ENCODE results near the gene FEM1B. TPM values are rescaled to one million over a fixed set of nuclear protein-coding genes. Genes with fewer than 3 reads are reported as not detected.

FEM1B gene
- total RNA-seq, 1 donor from 2014 or later, result 21.5 TPM

DNA sequence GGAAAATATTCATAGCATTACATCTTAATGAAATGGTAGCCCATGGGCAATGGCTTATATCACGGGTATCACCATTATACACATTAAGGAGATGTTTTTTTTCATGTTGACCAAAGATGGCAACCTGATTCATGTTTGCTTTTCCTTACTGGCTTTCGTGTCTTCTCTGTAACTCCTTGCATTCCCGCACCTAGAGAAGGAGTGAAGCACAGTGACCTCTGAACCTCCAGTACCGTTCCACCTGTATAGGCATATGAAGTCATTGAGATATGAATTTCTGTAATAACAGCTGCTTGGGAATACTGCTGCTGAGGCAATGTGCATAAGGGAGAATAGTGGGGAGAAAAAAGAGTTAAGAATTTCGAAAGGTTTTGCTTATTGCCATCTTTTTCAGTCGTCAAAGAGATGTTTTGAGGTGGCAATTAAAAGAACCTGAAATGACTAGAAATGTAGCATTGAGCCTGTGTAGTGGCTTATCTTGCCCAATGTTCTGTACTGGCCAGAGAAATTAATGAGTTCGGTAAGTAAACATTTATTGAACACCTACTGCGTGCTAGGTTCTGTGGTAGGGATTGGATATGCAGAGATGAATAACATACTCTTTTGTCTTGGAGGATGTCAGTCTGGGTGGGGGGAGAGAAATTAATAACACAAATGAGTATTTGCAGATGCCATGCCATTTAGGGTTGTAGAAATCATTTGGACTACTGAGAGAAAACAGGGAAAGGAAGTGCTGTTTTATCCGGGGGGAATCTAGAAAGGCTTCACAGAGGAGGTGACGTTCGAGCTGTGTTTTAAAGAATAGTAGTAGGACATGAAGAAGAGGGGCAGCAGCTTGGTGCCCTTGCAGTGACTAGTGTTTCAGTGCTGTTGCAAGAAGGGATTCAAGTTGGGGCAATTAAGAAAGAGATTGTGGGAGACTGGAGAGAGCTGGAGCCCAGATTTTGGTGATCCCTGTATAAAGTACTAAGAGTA lies 2.5 kb downstream of the FEM1B start:
- no peak for ATAC-seq
- no peak for DNase-seq (ENCODE audit: low spot score)

GRCh38 chr15:68281008-68281407 lies 3.5 kb downstream of the FEM1B start:
- DNase-seq (ENCODE audit: low spot score), result no peak
- no peak for ATAC-seq

DNA sequence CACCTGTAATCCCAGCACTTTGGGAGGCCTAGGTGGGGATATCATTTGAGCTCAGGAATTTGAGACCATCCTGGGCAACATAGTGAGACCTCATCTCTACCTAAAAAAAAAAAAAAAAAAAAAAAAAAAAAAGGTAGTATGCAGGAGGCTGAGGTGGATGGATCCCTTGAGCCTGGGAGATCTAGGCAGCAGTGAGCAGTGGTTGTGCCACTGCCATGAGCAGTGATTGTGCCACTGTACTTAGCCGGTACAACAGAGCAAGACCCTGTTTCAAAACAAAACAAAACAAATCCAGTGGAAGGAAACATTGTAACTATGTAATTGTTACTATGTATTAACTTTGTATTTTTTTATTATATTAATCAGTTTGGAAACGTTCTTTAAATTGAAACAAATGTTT lies 5.9 kb downstream of the FEM1B start:
- ATAC-seq, result no peak
- DNase-seq (ENCODE audit: low spot score), result no peak

DNA sequence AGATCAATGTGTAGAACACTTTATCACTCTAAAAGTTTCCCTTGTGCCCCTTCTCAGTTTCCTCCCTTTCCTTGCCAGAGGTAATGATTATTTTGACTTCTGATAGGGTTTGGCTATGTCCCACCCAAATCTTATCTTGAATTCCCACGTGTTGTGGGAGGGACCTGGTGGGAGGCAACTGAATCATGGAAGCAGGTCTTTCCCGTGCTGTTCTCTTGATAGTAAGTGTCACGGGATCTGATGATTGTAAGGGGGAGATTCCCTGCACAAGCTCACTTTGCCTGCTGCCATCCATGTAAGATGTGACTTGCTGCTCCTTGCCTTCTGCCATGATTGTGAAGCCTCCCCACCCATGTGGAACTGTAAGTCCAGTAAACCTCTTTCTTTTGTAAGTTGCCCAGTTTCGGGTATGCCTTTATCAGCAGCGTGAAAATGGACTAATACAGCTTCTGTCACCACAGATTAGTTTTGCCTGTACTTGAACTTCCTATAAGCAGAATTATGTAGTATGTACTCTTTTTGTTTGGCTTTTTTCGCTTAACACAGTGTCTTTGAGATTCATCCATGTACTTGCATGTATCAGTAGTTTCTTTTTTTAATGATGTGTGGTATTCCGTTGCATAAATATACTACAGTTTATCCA lies 7.2 kb downstream of the FEM1B start:
- DNase-seq (ENCODE audit: low spot score) (no peak), ATAC-seq (no peak)

DNA sequence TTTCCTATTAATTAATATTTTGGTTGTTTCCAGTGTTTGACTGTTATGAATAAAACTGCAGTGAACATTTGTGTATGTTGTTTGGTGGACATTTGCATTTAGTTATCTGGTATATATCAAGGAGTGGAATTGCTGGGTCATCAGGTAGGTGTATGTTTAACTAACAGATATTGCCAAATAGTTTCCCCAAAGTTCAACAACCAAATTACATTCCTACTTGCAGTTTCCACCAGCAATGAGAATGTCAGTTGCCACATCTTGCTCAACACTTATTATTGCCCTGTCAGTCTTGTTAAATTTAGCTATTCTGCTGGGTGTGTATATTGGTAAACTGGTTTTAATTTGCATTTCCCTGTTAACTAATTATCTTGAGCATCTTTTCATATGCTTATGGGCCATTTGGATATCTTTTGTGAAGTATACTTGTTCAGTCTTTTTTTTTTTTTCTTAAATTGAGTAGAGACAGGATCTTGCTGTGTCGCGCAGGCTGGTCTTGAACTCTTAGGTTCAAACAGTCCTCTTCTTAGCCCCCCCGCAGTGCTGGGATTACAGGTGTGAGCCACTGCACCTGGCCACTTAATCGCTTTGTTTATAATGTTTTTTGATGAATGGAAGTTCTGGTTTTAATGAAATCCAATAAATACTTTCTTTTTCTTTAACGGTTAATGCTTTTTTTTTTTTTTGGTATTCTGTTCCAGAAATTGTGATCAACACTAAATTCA lies 7.9 kb downstream of the FEM1B start:
- DNase-seq (ENCODE audit: low spot score) (no peak), ATAC-seq (peak; percentile 75)

DNA sequence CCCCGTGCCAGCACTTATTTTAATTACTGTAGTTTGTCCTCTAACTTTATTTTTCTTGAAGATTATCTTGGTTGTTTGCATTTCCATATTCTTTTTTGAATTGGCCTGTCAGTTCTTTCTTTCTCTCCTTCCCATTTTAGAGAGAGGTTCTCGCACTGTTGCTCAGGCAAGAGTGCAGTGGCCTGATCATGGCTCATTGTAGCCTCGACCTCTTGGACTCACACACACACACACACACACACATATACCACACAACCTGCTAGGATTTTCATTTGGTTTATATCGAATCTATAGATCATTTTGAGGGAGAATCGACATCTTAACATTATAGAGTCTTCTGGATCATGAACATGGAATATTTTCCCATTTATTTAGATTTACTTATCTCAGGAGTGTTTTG lies 8.7 kb downstream of the FEM1B start:
- DNase-seq (ENCODE audit: low spot score) (no peak), ATAC-seq (peak; percentile 58)

DNA sequence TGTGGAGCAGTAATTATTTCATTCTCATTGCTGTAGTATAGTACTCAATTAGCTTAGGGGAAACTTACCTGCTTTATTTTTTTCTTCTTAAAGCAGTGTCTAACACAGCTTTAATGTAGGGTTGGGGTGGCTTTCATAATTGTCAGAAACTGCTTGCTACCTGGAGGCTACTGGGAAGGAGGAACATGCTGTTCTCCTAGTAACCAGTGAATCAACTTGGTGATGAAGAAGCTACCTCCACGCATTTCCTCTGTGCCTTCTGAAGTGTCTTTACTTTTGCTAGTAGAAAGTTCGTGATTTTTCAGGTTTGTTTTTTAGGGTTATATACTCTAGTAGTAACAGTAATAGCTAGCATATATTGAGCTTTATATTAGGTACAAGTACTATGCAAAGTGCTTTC lies 11.5 kb downstream of the FEM1B start:
- ATAC-seq (no peak), DNase-seq (ENCODE audit: low spot score) (no peak)

GRCh38 chr15:68289621-68290352 lies 12.2 kb downstream of the FEM1B start:
- ATAC-seq (peak; percentile 47), DNase-seq (ENCODE audit: low spot score) (no peak)

GRCh38 chr15:68290715-68291114 lies 13.2 kb downstream of the FEM1B start:
- ATAC-seq, result no peak
- DNase-seq (ENCODE audit: low spot score), result no peak

- ATAC-seq (no peak), DNase-seq (ENCODE audit: low spot score) (no peak)
Measured at GRCh38 chr15:68292157-68292781, 14.7 kb downstream of the FEM1B start.

DNA sequence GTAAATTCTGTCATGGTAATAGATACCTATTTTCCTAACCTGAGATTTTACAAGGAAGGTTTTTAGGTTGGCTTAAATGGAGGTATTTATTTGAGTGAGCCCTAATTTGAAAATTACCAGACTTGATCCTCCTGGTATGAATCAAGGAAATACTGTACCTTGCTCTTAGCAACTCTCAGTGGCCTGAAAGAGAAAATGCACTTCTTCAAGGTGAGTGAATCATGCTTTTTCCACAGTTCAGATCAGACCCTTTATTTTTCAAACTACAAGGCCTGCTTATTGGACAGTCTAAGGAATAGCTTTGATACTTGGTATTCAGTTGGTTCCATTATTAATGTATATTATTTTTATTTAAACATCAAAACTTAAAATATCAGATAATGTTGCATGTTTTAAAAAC lies 15.4 kb downstream of the FEM1B start:
- ATAC-seq, result no peak
- no peak for DNase-seq (ENCODE audit: low spot score)

DNA sequence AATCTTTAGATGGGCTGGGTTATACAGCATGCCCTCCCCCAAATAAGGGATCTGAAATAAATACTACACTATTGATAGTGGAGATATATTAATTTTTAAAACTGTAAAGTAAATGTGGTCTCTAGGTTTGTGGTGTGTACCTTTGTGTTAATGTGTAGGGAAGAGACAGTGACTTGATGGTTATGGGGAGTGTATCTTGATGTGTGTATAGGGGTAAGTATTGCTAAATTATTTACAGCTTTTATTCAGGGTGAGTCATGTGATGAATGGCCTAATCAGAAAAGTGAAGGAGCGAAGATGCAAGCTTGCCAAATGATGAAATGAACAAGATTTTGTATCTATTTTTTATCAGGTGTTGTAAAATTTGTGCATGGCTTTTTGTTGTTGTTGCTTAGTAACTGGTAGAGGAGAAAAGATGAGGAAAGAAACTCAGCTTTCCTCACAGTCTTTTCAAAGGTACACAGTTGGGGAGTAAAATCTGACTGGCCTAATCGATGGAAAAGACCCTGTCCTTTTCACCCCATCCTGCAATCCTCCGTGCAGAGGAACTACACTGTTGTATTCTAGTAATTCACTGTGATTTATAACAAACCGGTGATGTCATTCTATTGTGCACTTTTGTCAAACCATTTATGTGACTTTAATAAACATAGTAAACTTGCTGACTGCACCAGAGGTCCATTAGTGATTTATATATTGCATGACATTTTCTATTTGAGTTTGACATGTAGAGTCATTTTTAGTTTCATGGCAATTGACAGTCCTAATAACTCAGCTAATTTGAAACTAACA lies 17.7 kb downstream of the FEM1B start:
- DNase-seq (ENCODE audit: low spot score), result no peak
- no peak for ATAC-seq

GRCh38 chr15:68298336-68298735 lies 20.8 kb downstream of the FEM1B start:
- DNase-seq (ENCODE audit: low spot score) (no peak), ATAC-seq (no peak)

DNA sequence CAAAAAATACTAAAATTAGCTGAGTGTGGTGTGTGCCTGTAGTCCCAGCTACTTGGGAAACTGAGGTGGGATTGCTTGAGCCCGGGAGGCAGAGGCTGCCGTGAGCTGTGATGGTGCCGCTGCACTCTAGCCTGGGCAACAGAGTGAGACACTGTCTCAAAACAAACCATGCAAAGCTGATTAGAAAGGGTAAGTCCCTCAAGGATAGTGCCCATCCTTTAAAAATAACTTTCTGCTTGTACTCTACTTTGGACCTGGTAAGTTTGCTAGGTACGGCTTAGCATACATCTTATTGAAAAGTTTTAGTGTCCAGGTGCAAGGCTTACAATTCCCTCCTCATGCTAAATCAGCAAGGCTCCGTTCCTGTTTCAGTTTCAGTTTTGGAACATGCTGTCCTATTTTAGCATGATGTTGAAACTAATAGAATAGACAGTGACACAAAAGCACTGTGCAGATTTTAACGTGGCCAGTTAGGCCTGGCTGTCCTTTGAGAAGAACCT lies 21.4 kb downstream of the FEM1B start:
- ATAC-seq (peak; percentile 80), DNase-seq (ENCODE audit: low spot score) (peak; percentile 48)

DNA sequence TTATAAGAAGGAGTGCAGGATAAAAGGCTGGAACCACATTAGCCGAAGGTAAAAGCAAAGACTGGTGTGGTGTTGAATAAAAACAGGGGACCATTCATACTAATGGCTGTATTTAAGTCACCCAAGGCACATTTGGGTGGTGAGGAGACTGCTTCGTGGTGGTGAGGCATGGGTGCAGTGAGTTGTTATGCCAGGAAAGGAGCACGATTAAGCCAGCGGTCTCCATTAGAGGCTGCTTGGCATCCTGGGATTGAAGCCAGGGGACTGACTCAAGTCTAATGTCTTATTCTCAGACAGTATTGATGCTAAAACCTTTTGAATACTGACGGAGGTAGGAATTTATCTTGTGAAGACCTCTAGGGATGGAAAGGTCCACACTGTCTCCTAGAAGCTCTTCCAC lies 21.9 kb downstream of the FEM1B start:
- ATAC-seq, result no peak

GRCh38 chr15:68300115-68300940 lies 22.8 kb downstream of the FEM1B start:
- peak; percentile 73 for ATAC-seq
- DNase-seq (ENCODE audit: low spot score), result peak; percentile 80

More for the DNA sequence above, 21.9 kb downstream of the FEM1B start:
- DNase-seq (ENCODE audit: low spot score), result peak; percentile 42

- no peak for DNase-seq (ENCODE audit: low spot score)
- no peak for ATAC-seq
Measured at GRCh38 chr15:68301301-68301700, 23.8 kb downstream of the FEM1B start.

GRCh38 chr15:68302729-68303128 lies 25.2 kb downstream of the FEM1B start:
- ATAC-seq, result no peak
- DNase-seq (ENCODE audit: low spot score), result peak; percentile 37
